Skin of body (tissue), 2 donors: Measurements from ENCODE around the gene TBC1D21. TPM values are rescaled to one million over a fixed set of nuclear protein-coding genes. Genes with fewer than 3 reads are reported as not detected.

Experiments used
- DNase-seq: peaks from one replicate; lab custom pipeline; 2025; lab: John Stamatoyannopoulos, UW
- total RNA-seq: library from RNA; depleted of rRNA; stranded (reverse); fragments of >200 nt; gene quantifications from one replicate; pipeline ENCODE4 v1.2.3, GENCODE V29; 2014

The TBC1D21 gene
- total RNA-seq, 1 donor from 2014 or later: not detected

- DNase-seq: no peak
Observed at GRCh38 chr15:73889053-73889761, 15.8 kb downstream of the TBC1D21 start.

- no peak for DNase-seq
Observed at GRCh38 chr15:73889762-73890124, 16.4 kb downstream of the TBC1D21 start.

GRCh38 chr15:73891328-73892315 is 18.3 kb downstream of the TBC1D21 start:
- no peak for DNase-seq

- no peak for DNase-seq
Observed at GRCh38 chr15:73892446-73893226, 19.3 kb downstream of the TBC1D21 start.

- DNase-seq: no peak
Observed at GRCh38 chr15:73894133-73894814, 20.9 kb downstream of the TBC1D21 start.

GRCh38 chr15:73897441-73898261 is 24.3 kb downstream of the TBC1D21 start:
- no peak for DNase-seq

- peak; percentile 26 for DNase-seq
Observed at GRCh38 chr15:73899197-73900094, 26.1 kb downstream of the TBC1D21 start.

GRCh38 chr15:73900095-73900712 is 26.8 kb downstream of the TBC1D21 start:
- DNase-seq: no peak

- DNase-seq: no peak
Observed at GRCh38 chr15:73901126-73901810, 27.9 kb downstream of the TBC1D21 start.

- no peak for DNase-seq
Observed at GRCh38 chr15:73902121-73903020, 29.0 kb downstream of the TBC1D21 start.

GRCh38 chr15:73904026-73904815 is 30.9 kb downstream of the TBC1D21 start:
- no peak for DNase-seq

GRCh38 chr15:73905225-73905827 is 32.0 kb downstream of the TBC1D21 start:
- no peak for DNase-seq

GRCh38 chr15:73906346-73907034 is 33.1 kb downstream of the TBC1D21 start:
- DNase-seq: no peak

GRCh38 chr15:73907035-73907408 is 33.7 kb downstream of the TBC1D21 start:
- DNase-seq: no peak
